Subcutaneous abdominal adipose tissue (tissue), 5 donors: Measurements from ENCODE around the gene ZNF563.
A peak's percentile ranks its signal among the peaks of the same experiment; 100 is the strongest.

ENCODE experiments used
- H3K27ac ChIP-seq: one replicate; pipeline ENCODE4 v1.7.0; 2013; ENCODE audit warnings: low read depth, mild to moderate bottlenecking, inconsistent platforms, low read length, moderate library complexity
- H3K27me3 ChIP-seq, 5 donors: one replicate each; pipeline ENCODE4 v1.7.0; 2013; ENCODE audit warnings: low read length in 5 of 5, inconsistent platforms in 1 of 5; ENCODE audit not compliant: control insufficient read depth in 5 of 5, insufficient read depth in 4 of 5
- H3K36me3 ChIP-seq, 5 donors: one replicate each; pipeline ENCODE4 v1.7.0; 2013; ENCODE audit warnings: low read length in 5 of 5; ENCODE audit not compliant: control insufficient read depth in 5 of 5, insufficient read depth in 5 of 5
- H3K4me1 ChIP-seq, 5 donors: one replicate each; pipeline ENCODE4 v1.7.0; 2013; ENCODE audit warnings: low read length in 5 of 5, mild to moderate bottlenecking in 3 of 5, moderate library complexity in 1 of 5; ENCODE audit not compliant: control insufficient read depth in 5 of 5, insufficient read depth in 5 of 5
- H3K4me3 ChIP-seq, 5 donors: one replicate each; pipeline ENCODE4 v1.7.0; 2013; ENCODE audit warnings: low read length in 5 of 5, low read depth in 1 of 5
- H3K9ac ChIP-seq, 5 donors: one replicate each; pipeline ENCODE4 v1.7.0; 2013; ENCODE audit warnings: low read length in 5 of 5, mild to moderate bottlenecking in 4 of 5, moderate library complexity in 3 of 5
- H3K9me3 ChIP-seq, 5 donors: one replicate each; pipeline ENCODE4 v1.7.0; 2013; ENCODE audit warnings: low read length in 5 of 5; ENCODE audit not compliant: control insufficient read depth in 5 of 5
- donor health status: healthy.
- donor health status: healthy.
- donor health status: healthy.
- donor health status: healthy.
- donor health status: healthy.

ZNF563 gene

DNA sequence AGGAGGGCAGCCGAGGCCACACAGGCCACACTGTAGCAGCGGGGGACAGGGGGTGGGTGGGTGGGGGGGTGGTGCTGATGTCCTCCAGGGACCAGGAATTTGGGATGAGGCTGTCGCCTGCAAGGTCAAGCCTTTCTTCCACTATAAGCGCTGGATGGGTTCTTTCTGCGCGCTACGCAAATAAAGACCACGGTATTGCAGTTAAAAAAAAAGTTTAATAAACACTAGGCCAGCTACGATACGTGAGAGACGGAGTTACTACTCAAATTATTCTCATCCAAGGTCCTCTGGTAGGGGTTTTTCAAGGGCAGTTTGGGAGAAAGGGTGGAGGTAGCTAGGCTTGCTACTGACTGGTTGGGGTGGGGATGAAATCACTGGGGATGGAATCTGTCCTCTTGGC lies 38.2 kb downstream of the ZNF563 start:
- Histone ChIP-seq H3K9ac (peak overlapping the region in 2 of 5 donors; percentile 54 to 96), H3K27me3 (no peaks in the 10 kb centered on the region), H3K36me3 (peaks cover 0 to 2% (median 0%) of the 10 kb centered on the region in 5 donors), H3K27ac (peak overlapping the region; percentile 94), H3K4me3 (peak overlapping the region; percentile 78 to 95 (median 90)), H3K9me3 (no peaks in the 10 kb centered on the region), H3K4me1 (peaks cover 6 to 25% (median 17%) of the 10 kb centered on the region in 5 donors)

DNA sequence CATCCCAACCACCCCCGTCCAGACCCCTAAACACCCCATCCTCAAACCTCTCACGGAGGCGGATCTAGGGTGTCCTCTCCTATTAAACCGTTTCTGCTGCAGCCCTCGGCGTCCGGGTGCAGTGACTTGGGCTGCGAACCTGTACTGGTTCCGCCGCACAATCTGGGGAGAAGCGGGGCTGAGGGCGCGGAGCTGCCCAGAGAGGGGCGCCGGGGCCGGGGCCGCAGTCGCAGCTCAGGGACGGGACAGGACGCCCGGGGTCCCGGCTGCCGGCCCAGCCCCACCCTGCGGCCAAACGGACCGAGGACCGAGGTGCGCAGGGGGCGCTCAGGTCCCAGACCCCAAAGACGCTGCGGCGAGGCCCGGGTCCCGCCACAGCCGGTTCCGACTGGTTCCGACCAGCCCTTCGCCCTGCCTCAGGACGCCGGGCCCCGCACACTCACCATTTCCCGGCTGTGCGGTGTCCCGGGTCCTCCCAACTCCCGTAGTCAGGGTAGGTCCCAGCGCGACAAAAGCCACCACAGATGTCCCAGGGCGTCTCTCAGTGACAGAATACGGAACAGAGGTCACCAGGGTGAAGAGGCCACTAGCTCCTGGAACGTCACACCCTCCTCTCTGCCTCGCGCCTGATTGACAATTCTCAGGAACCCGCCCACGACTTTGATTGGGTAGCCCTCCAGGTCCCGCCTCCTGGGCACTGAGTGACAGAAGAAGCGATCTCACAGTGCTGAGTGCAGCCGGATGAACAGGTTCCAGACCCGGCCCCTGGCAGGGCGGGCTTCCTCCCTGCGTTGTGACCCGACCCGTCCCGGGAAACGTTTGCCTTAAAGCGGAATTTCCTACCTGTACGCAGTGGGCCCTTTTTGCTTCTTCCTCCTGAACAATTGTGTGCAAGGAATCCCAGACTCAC lies 38.9 kb downstream of the ZNF563 start, which contains the start of gene ZNF44:
TSS of gene ZNF44 (minus strand) at position 635 of the 910 bp plus-strand sequence. CDS start at position 446, 189 bp downstream.
- Histone ChIP-seq H3K9ac (peak within 1 kb of the TSS; percentile 82 to 96 (median 92)), H3K27ac (peak within 1 kb of the TSS; percentile 94), H3K4me3 (peak within 1 kb of the TSS; percentile 88 to 95 (median 90)), H3K9me3 (no peaks in the 10 kb centered on the region), H3K27me3 (no peaks in the 10 kb centered on the region), H3K36me3 (peaks cover 0 to 2% (median 0%) of the 10 kb centered on the region in 5 donors), H3K4me1 (peaks cover 6 to 25% (median 17%) of the 10 kb centered on the region in 5 donors)

DNA sequence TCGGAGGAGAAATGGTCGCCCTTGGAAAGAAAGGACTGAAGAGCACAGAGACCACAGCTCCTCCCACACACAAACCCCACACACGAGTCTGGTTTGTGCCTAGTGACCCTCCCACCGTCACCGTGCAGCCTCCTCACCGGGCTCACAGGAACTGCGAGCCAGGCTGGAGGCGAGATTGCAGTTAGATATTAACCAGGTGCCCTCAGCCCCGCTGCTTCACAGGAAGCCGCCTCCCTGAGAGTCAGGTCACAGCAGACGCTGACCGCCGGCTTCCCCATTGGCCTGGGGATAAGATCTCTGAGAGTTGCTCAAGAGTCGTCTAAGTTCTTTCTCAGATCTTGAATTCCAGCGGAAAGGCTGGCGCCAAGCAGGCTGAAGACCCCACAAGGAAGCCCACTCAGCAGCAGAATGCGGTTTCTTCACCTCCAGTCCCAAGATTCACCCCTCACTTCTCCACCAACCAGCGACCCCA lies 39.6 kb downstream of the ZNF563 start:
- H3K4me3 ChIP-seq = peak overlapping the region; percentile 88 to 95 (median 90)
- H3K27me3 ChIP-seq = no peaks in the 10 kb centered on the region
- peaks cover 0 to 2% (median 0%) of the 10 kb centered on the region in 5 donors for H3K36me3 ChIP-seq
- H3K9me3 ChIP-seq = no peaks in the 10 kb centered on the region
- H3K27ac ChIP-seq = peak overlapping the region; percentile 94
- H3K4me1 ChIP-seq = peaks cover 6 to 29% (median 18%) of the 10 kb centered on the region in 5 donors
- H3K9ac ChIP-seq = peak overlapping the region; percentile 82 to 96 (median 92)

DNA sequence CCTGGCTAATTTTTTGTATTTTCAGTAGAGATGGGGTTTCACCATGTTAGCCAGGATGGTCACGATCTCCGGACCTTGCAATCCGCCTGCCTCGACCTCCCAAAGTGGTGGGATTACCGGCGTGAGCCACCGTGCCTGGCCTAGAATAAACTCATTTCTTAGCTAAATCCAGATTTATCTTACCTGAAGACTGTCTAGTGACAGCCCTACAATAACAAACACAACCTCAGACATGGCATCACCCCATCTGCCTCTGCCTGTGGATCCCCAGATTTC lies 43.7 kb downstream of the ZNF563 start:
- Histone ChIP-seq H3K9ac (no peak overlapping the region), H3K9me3 (peaks cover 0 to 2% (median 0%) of the 10 kb centered on the region in 5 donors), H3K27me3 (no peaks in the 10 kb centered on the region), H3K36me3 (peaks cover 0 to 2% (median 0%) of the 10 kb centered on the region in 5 donors), H3K27ac (peak overlapping the region; percentile 50), H3K4me3 (no peak overlapping the region), H3K4me1 (peaks cover 6 to 33% (median 16%) of the 10 kb centered on the region in 5 donors)

DNA sequence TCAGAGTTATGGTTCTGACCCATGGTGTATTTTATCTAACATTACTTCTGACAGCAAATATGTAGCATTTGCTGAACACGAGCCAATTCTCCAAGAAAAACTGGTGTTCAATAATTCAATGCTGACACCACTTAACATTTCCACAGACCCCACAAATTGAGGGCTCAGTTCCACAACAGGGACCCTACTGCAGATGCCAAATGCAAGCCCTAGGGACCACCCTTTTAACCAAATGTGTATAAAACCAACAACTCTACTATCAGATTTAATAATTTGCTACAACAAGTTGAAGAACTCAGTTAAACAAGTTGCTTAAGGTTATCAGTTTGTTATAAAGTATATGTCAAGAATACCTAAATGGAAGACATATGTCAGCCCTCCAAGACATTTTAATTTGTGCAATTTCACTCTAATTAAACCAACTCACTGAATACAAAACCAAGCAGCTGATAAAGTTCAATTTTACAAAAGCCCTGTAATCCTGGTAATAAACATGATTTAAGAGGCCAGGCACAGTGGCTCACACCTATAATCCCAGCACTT lies 45.4 kb downstream of the ZNF563 start:
- Histone ChIP-seq H3K4me3 (no peak overlapping the region), H3K27ac (no peak overlapping the region), H3K9ac (no peak overlapping the region), H3K4me1 (peaks cover under 1 to 22% (median 8%) of the 10 kb centered on the region in 5 donors), H3K36me3 (peaks cover 0 to 7% (median 2%) of the 10 kb centered on the region in 5 donors), H3K27me3 (no peaks in the 10 kb centered on the region), H3K9me3 (peaks cover 0 to 6% (median 0%) of the 10 kb centered on the region in 5 donors)

DNA sequence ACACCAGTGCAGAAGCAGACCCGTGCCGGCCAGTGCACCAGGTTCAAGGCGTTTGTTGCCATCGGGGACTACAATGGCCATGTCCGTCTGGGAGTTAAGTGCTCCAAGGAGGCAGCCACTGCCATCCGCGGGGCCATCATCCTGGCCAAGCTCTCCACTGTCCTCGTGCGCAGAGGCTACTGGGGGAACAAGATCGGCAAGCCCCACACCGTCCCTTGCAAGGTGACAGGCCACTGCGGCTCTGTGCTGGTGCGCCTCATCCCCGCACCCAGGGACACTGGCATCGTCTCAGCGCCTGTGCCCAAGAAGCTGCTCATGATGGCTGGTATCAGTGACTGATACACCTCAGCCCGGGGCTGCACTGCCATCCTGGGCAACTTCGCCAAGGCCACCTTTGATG lies 48.8 kb downstream of the ZNF563 start:
- peaks cover 0 to 12% (median 2%) of the 10 kb centered on the region in 5 donors for H3K9me3 ChIP-seq
- H3K4me3 ChIP-seq = no peak overlapping the region
- H3K36me3 ChIP-seq = peaks cover 0 to 7% (median 0%) of the 10 kb centered on the region in 5 donors
- no peak overlapping the region for H3K9ac ChIP-seq
- no peak overlapping the region for H3K27ac ChIP-seq
- no peaks in the 10 kb centered on the region for H3K27me3 ChIP-seq
- peaks cover 0 to 12% (median 0%) of the 10 kb centered on the region in 5 donors for H3K4me1 ChIP-seq

DNA sequence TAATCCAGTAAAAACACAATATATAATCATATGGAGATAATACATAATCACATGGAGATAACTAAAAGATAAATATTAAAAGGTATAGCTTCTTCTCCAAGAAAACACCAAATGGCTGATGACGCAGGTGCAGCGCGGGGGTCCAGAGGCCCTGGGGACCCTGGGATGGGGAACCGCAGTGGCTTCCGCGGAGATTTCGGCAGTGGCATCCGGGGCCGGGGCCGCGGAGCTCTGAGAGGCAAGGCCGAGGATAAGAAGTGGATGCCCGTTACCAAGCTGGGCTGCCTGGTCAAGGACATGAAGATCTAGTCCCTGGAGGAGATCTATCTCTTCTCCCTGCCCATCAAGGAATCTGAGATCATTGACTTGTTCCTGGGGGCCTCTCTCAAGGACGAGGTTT lies 49.2 kb downstream of the ZNF563 start:
- H3K27me3 ChIP-seq = no peaks in the 10 kb centered on the region
- no peak overlapping the region for H3K4me3 ChIP-seq
- H3K9me3 ChIP-seq = peaks cover 0 to 12% (median 2%) of the 10 kb centered on the region in 5 donors
- peaks cover 0 to 12% (median 0%) of the 10 kb centered on the region in 5 donors for H3K4me1 ChIP-seq
- H3K27ac ChIP-seq = no peak overlapping the region
- peaks cover 0 to 7% (median 0%) of the 10 kb centered on the region in 5 donors for H3K36me3 ChIP-seq
- no peak overlapping the region for H3K9ac ChIP-seq

DNA sequence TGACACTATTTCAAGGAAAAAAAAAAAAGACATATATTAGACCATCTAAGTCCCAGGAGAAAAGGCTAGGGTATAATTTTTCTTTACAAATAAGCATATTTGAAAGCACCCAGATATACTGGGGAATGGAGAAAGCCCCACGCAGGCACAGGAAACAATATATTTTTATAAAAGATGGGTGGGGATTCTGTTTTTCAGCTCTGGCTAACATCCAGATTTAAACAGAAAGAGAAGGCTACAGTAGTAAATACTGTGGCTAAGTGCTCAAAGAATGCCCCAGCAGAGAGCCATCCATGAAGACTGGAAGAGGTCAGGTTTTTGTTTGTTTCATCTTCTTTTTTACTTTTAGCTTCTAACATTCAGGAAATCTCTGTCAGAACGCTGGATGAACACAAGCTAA lies 54.7 kb downstream of the ZNF563 start:
- peaks cover 17 to 50% (median 36%) of the 10 kb centered on the region in 5 donors for H3K9me3 ChIP-seq
- peaks cover 13 to 36% (median 26%) of the 10 kb centered on the region in 5 donors for H3K36me3 ChIP-seq
- no peaks in the 10 kb centered on the region for H3K27me3 ChIP-seq
- no peak overlapping the region for H3K27ac ChIP-seq
- H3K4me3 ChIP-seq = peak overlapping the region in 1 of 5 donors; percentile 20
- H3K9ac ChIP-seq = no peak overlapping the region
- H3K4me1 ChIP-seq = no peaks in the 10 kb centered on the region

DNA sequence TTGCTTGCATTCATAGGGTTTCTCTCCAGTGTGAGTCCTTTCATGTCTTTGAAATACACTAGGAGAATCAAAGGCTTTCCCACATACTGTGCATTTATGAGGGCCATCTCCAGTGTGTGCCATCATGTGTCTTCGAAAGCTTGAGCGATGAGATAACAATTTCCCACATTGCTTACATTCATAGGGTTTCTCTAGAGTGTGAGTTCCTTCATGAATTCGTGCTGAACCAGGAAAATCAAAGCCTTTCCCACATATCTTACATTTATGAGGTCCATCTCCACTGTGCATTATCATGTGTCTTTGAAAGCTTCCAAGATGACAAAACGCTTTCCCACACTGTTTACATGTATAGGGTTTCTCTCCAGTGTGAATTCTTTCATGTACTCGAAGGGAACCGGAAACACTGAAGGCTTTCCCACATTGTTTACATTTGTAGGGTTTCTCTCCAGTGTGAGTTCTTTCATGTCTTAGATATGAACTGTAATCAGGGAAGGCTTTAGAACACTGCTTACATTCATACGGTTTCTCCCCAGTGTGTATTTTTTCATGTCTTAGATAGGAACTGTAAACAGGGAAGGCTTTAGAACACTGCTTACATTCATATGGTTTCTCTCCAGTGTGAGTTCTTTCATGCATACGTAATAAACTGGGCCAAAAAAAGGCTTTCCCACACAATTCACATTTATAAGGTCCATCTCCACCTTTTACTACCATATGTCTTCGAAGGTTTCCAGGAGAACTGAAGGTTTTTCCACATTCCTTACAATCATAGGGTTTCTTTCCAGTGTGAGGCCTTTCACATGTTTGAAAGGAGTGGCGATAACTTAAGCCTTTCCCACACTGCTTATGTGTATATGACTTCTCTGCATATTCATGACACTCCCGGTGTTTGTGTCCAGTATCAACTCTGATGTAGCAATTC lies 60.2 kb downstream of the ZNF563 start:
- peak overlapping the region; percentile 10 to 66 (median 49) for H3K4me3 ChIP-seq
- H3K27ac ChIP-seq = no peak overlapping the region
- peaks cover 37 to 57% (median 52%) of the 10 kb centered on the region in 5 donors for H3K36me3 ChIP-seq
- H3K27me3 ChIP-seq = no peaks in the 10 kb centered on the region
- peaks cover 56 to 83% (median 77%) of the 10 kb centered on the region in 5 donors for H3K9me3 ChIP-seq
- H3K9ac ChIP-seq = no peak overlapping the region
- H3K4me1 ChIP-seq = peaks cover 0 to 3% (median 0%) of the 10 kb centered on the region in 5 donors
